OCI-LY1 (cell line): ENCODE results near the gene IL1RAPL2.

Source experiments
- CTCF ChIP-seq: fragments of 200-600 bp; sonication (generic), shearing (Covaris generic); IDR thresholded peaks from 2 replicates; pipeline ENCODE4 v1.5.1; 2017; ENCODE audit warnings: mild to moderate bottlenecking, antibody characterized with exemption, low read length, moderate library complexity, mixed read lengths
- EZH2 ChIP-seq: fragments of 200-600 bp; sonication (generic), shearing (Covaris generic); IDR thresholded peaks from 2 replicates; pipeline ENCODE4 v1.8.0; 2017; ENCODE audit warnings: borderline replicate concordance, mixed run types, mild to moderate bottlenecking, antibody characterized with exemption, low read length, moderate library complexity, mixed read lengths

DNA sequence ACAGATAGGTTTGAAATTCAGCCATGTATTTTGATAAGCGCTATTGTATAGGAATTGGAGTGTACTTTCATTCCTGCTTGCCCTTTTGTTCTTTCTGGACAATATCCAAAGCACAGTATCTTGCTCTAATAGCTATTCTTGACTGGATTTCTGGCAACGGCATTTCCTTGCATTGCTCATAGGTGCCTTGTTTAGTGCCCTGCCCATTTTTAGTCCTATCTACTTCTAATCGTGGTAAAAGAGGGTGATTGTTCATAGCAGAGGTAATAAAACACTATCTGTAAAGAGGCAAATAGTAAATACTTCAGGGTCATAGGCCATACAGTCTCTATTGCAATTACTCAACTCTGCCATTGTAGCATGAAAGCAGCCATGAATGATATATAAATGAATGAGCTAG lies 155.9 kb downstream of the IL1RAPL2 start:
- TF ChIP-seq EZH2 (no peak), CTCF (no peak)
